MCF 10A (cell line): Measurements from ENCODE around the gene PITPNM3. TPM values are rescaled to one million over a fixed set of nuclear protein-coding genes. Genes with fewer than 3 reads are reported as not detected.

Source experiments
- BruUV-seq: library from RNA; stranded (reverse); fragments of 400-500 nt; replicated peaks from 2 replicates; lab custom pipeline; 2021; lab: Mats Ljungman, UMichigan
- CTCF ChIA-PET: fragments of 300-600 bp; sonication (Branson Sonifier 250); formaldehyde crosslinking; extraction: SDS; loops from one replicate; lab custom pipeline; 2021; ENCODE audit warnings: antibody characterized with exemption, inconsistent platforms; lab: Yijun Ruan, JAX
- POLR2A ChIA-PET: fragments of 300-600, 350-650 bp; sonication (Branson Sonifier 250); formaldehyde crosslinking; extraction: SDS; loops from one replicate; lab custom pipeline; 2020; ENCODE audit warnings: antibody characterized with exemption, inconsistent platforms; lab: Yijun Ruan, JAX
- DNase-seq: peaks from one replicate; pipeline ENCODE4 v3.0.0-alpha.2; 2018; ENCODE audit not compliant: unreplicated experiment
- H3K27ac Mint-ChIP-seq: one replicate; pipeline ENCODE4 v1.8.0; 2022; ENCODE audit warnings: mild to moderate bottlenecking, low read depth, mixed read lengths; ENCODE audit not compliant: unreplicated experiment
- H3K27me3 Mint-ChIP-seq: one replicate; pipeline ENCODE4 v1.8.0; 2022; ENCODE audit warnings: mixed read lengths; ENCODE audit not compliant: insufficient read depth, unreplicated experiment
- H3K36me3 Mint-ChIP-seq: one replicate; pipeline ENCODE4 v1.8.0; 2022; ENCODE audit warnings: mild to moderate bottlenecking, moderate library complexity, mixed read lengths; ENCODE audit not compliant: insufficient read depth, unreplicated experiment
- H3K4me1 Mint-ChIP-seq: one replicate; pipeline ENCODE4 v1.8.0; 2022; ENCODE audit warnings: mixed read lengths; ENCODE audit not compliant: insufficient read depth, unreplicated experiment
- H3K4me3 Mint-ChIP-seq: one replicate; pipeline ENCODE4 v1.8.0; 2022; ENCODE audit warnings: mild to moderate bottlenecking, moderate library complexity, mixed read lengths; ENCODE audit not compliant: unreplicated experiment
- H3K9me3 Mint-ChIP-seq: one replicate; pipeline ENCODE4 v1.8.0; 2022; ENCODE audit warnings: mixed read lengths; ENCODE audit not compliant: unreplicated experiment
- CTCF ChIP-seq: fragments of 200-600 bp; IDR thresholded peaks from one replicate; pipeline ENCODE4 v1.8.0; 2022; ENCODE audit warnings: antibody characterized with exemption, mild to moderate bottlenecking; ENCODE audit not compliant: unreplicated experiment
- intact Hi-C: fragments of 100-400 bp; cut with micrococcal nuclease; formaldehyde crosslinking; loops from 2 replicates; pipeline ENCODE4 v1.14.1; 2022
- total RNA-seq: library from RNA; stranded (reverse); gene quantifications from 2 replicates; pipeline ENCODE4 v1.2.3, GENCODE V29; 2022

Gene PITPNM3
- total RNA-seq, 1 experiment from 2014 or later, result 22.8 TPM

DNA sequence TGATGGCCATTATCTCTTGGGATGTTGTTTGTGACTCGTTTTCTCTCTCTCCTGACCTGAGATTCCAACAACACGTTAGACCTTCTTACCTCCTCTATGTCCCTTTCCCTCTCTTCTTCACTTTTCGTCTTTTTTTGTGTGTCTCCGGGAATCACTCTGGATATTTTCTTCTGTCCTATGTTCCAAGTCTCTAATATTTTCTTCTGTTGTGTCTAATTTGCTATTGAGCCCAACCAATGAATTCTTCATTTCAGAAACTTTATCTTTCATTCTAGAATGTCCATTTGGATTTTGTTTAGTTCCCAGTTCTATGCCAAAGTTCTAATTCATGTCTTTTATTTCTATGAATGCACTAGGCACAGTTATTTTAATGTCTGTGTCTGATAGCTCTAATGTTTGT lies 27.1 kb upstream of the PITPNM3 start:
- ChIA-PET CTCF (interaction anchor here (0.6 kb wide), 1 partner anchor 110 kb away, joined by 4 read pairs; no protein-coding TSS in a partner anchor), POLR2A (interaction anchor here (0.9 kb wide), 2 partner anchors 9 to 52 kb away, joined by 3 read pairs; no protein-coding TSS in a partner anchor)
- no peak overlapping the region for H3K4me3 Mint-ChIP-seq
- intact Hi-C loops, result no loop called here
- H3K27me3 Mint-ChIP-seq, result no peaks in the 10 kb centered on the region
- TF ChIP-seq CTCF, result no peak
- no peak overlapping the region for H3K27ac Mint-ChIP-seq
- H3K9me3 Mint-ChIP-seq, result peaks cover 34% of the 10 kb centered on the region
- DNase-seq, result no peak
- peaks cover 5% of the 10 kb centered on the region for H3K4me1 Mint-ChIP-seq
- no TSS peak for BruUV-seq
- H3K36me3 Mint-ChIP-seq, result peaks cover 67% of the 10 kb centered on the region

- CTCF ChIA-PET, result interaction anchor here (0.7 to 1.1 kb wide), 2 partner anchors 9 to 15 kb away, joined by 3 to 6 read pairs; no protein-coding TSS in a partner anchor
Measured at GRCh38 chr17:6580625-6581024, 24.3 kb upstream of the PITPNM3 start.

GRCh38 chr17:6578491-6578890 lies 22.1 kb upstream of the PITPNM3 start:
- intact Hi-C loops, result loop anchor here (5.0 kb wide), 1 partner anchor 106 kb away; no protein-coding TSS in a partner anchor
- no peaks in the 10 kb centered on the region for H3K27me3 Mint-ChIP-seq
- DNase-seq, result no peak
- POLR2A ChIA-PET, result interaction anchor here (1.1 to 5.0 kb wide), 5 partner anchors 10 to 26 kb away, joined by 4 to 38 read pairs (median 7); no protein-coding TSS in a partner anchor
- no peak overlapping the region for H3K4me3 Mint-ChIP-seq
- H3K36me3 Mint-ChIP-seq, result peaks cover 26% of the 10 kb centered on the region
- TSS peak; percentile 39 for BruUV-seq
- no peak for TF ChIP-seq CTCF
- H3K9me3 Mint-ChIP-seq, result peaks cover 15% of the 10 kb centered on the region
- CTCF ChIA-PET, result interaction anchor here (1.1 to 1.7 kb wide), 2 partner anchors 28 to 106 kb away, joined by 5 to 15 read pairs; no protein-coding TSS in a partner anchor
- peaks cover 26% of the 10 kb centered on the region for H3K4me1 Mint-ChIP-seq
- no peak overlapping the region for H3K27ac Mint-ChIP-seq

More at GRCh38 chr17:6580625-6581024, 24.3 kb upstream of the PITPNM3 start:
- TF ChIP-seq CTCF, result no peak
- peaks cover 17% of the 10 kb centered on the region for H3K4me1 Mint-ChIP-seq
- H3K9me3 Mint-ChIP-seq, result peaks cover 30% of the 10 kb centered on the region
- H3K36me3 Mint-ChIP-seq, result peaks cover 40% of the 10 kb centered on the region
- DNase-seq, result no peak
- intact Hi-C loops, result no loop called here
- no peaks in the 10 kb centered on the region for H3K27me3 Mint-ChIP-seq
- no TSS peak for BruUV-seq
- POLR2A ChIA-PET, result interaction anchor here (1.5 to 5.0 kb wide), 2 partner anchors 9 to 13 kb away, joined by 5 to 38 read pairs; no protein-coding TSS in a partner anchor
- H3K27ac Mint-ChIP-seq, result no peak overlapping the region
- H3K4me3 Mint-ChIP-seq, result no peak overlapping the region

DNA sequence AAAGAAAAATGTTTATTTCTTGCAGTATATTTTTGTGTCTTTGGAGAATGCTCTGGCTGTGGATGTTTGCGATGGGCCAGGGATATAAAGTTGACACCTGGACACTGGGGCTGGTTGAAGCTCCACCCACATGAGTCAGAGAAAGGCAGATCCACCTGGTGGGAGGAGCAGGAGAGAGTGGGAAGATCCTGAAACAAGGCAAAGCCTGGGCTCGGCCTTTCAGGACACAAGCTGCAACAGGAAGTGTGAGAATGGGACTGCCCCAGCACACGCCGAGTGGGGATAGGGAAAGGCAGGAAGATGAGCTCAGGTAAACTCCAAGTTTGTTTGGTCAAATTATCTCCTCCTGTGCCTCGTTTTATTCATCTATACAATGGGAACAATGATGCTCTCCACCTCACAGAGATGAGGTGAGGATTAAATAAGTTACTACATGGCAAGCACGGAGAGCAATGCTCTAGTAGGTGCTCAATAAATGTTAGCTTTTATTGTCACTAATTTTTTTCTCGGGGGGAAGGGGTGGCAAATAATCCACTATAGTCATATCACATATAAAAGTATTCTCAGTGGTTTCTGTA lies 21.4 kb upstream of the PITPNM3 start:
- ChIA-PET CTCF (interaction anchor here (0.6 to 1.7 kb wide), 7 partner anchors 10 to 1086 kb away, joined by 3 to 15 read pairs (median 3); no protein-coding TSS in a partner anchor), POLR2A (interaction anchor here (0.7 to 5.0 kb wide), 13 partner anchors 9 to 128 kb away, joined by 3 to 38 read pairs (median 4); no protein-coding TSS in a partner anchor)
- peak overlapping the region; percentile 1 for H3K27ac Mint-ChIP-seq
- no peaks in the 10 kb centered on the region for H3K27me3 Mint-ChIP-seq
- H3K36me3 Mint-ChIP-seq, result peaks cover 19% of the 10 kb centered on the region
- H3K4me1 Mint-ChIP-seq, result peaks cover 26% of the 10 kb centered on the region
- H3K9me3 Mint-ChIP-seq, result peaks cover 8% of the 10 kb centered on the region
- intact Hi-C loops, result loop anchor here (5.0 kb wide), 1 partner anchor 105 kb away; no protein-coding TSS in a partner anchor
- BruUV-seq, result no TSS peak
- peak; percentile 89 for DNase-seq
- no peak for TF ChIP-seq CTCF
- no peak overlapping the region for H3K4me3 Mint-ChIP-seq
